B cell (primary cell): ENCODE data around the gene MYH15. TPM values are rescaled to one million over a fixed set of nuclear protein-coding genes. Genes with fewer than 3 reads are reported as not detected.

ENCODE experiments used
- ATAC-seq: fragments of 200-7000 bp; cut with Tn5 transposase; one replicate; pipeline ENCODE4 v1.10.0; 2021; ENCODE audit warnings: low read depth, mild to moderate bottlenecking, moderate number of reproducible peaks, moderate library complexity
- CTCF ChIA-PET: fragments of 350-600 bp; sonication (Branson Sonifier 250); formaldehyde crosslinking; loops from one replicate; lab custom pipeline; 2021; ENCODE audit warnings: antibody characterized with exemption, inconsistent platforms; lab: Charles Lee
- POLR2A ChIA-PET: fragments of 350-600 bp; sonication (Branson Sonifier 250); formaldehyde crosslinking; loops from one replicate; lab custom pipeline; 2021; ENCODE audit warnings: antibody characterized with exemption; lab: Charles Lee
- DNase-seq: peaks from one replicate; pipeline ENCODE4 v3.0.0; 2013
- H2AFZ ChIP-seq: 2 replicates; pipeline ENCODE4 v1.6.1; 2012; ENCODE audit warnings: mild to moderate bottlenecking, low read depth, low read length; ENCODE audit not compliant: insufficient read depth, poor library complexity, severe bottlenecking
- H3K27ac ChIP-seq, 2 donors: 1 replicate in 1 of 2; 2 replicates in 1 of 2; pipeline ENCODE4 v1.5.1; 2012 to 2013; ENCODE audit warnings: low read length in 2 of 2, mild to moderate bottlenecking in 2 of 2, moderate library complexity in 1 of 2
- H3K27me3 ChIP-seq, 4 experiments: fragments of 200-600 bp in 1 of 4; sonication (generic) in 1 of 4; replicated peaks in 1 of 4; 1 replicate in 2 of 4; 2 replicates in 2 of 4; pipeline versions ENCODE4 v1.6.1 to v1.7.0; 2013 to 2016; ENCODE audit warnings: low read length in 3 of 4, mild to moderate bottlenecking in 2 of 4, mixed read lengths in 1 of 4, moderate library complexity in 1 of 4; ENCODE audit not compliant: insufficient read depth in 4 of 4, control insufficient read depth in 3 of 4; ENCODE audit errors: control extremely low read depth in 1 of 4
- H3K36me3 ChIP-seq, 2 experiments: replicated peaks in 1 of 2; 1 replicate in 1 of 2; 2 replicates in 1 of 2; pipeline versions ENCODE4 v1.6.1 to v1.7.1; 2013; ENCODE audit warnings: low read length in 1 of 2; ENCODE audit not compliant: insufficient read depth in 2 of 2, control insufficient read depth in 1 of 2; ENCODE audit errors: control extremely low read depth in 1 of 2, extremely low read depth in 1 of 2
- H3K4me1 ChIP-seq, 2 donors: fragments of 200-600 bp in 1 of 2; sonication (generic) in 1 of 2; 1 replicate in 1 of 2; 2 replicates in 1 of 2; pipeline versions ENCODE4 v1.5.1 to v1.6.1; 2013 to 2017; ENCODE audit warnings: low read length in 2 of 2; ENCODE audit not compliant: control insufficient read depth in 2 of 2, insufficient read depth in 2 of 2
- H3K4me2 ChIP-seq: replicated peaks from 2 replicates; pipeline ENCODE3; 2012; ENCODE audit warnings: mild to moderate bottlenecking, low read depth, low read length; ENCODE audit not compliant: poor library complexity, severe bottlenecking
- H3K4me3 ChIP-seq, 5 experiments: fragments of 200-600 bp in 1 of 5; sonication (generic) in 1 of 5; 1 replicate in 3 of 5; 2 replicates in 2 of 5; pipeline versions ENCODE4 v1.5.1 to v1.7.0; 2011 to 2016; ENCODE audit warnings: low read length in 4 of 5, mild to moderate bottlenecking in 4 of 5, low read depth in 2 of 5, control low read depth in 1 of 5, moderate library complexity in 1 of 5; ENCODE audit not compliant: insufficient read depth in 1 of 5; ENCODE audit errors: control extremely low read depth in 1 of 5, extremely low read depth in 1 of 5
- H3K79me2 ChIP-seq: fragments of 200-600 bp; sonication (generic); one replicate; pipeline ENCODE4 v1.6.0; 2016; ENCODE audit warnings: low read length; ENCODE audit not compliant: control insufficient read depth, insufficient read depth
- H3K9ac ChIP-seq: fragments of 200-600 bp; sonication (generic); 2 replicates; pipeline ENCODE4 v1.6.1; 2017; ENCODE audit warnings: mild to moderate bottlenecking, low read length, moderate library complexity
- H3K9me3 ChIP-seq, 3 donors: one replicate each; pipeline versions ENCODE4 v1.6.1 to v1.7.1; 2013; ENCODE audit warnings: low read length in 2 of 3; ENCODE audit not compliant: control insufficient read depth in 2 of 3, insufficient read depth in 1 of 3; ENCODE audit errors: control extremely low read depth in 1 of 3
- H4K20me1 ChIP-seq: 2 replicates; pipeline ENCODE4 v1.6.0; 2012; ENCODE audit warnings: mild to moderate bottlenecking, low read length; ENCODE audit not compliant: insufficient read depth, control insufficient read depth, poor library complexity, severe bottlenecking
- H3K27ac Mint-ChIP-seq: one replicate; pipeline ENCODE4 v1.8.0; 2021; ENCODE audit warnings: mixed read lengths
- H3K27me3 Mint-ChIP-seq: one replicate; pipeline ENCODE4 v1.8.0; 2021; ENCODE audit warnings: mixed read lengths
- H3K4me1 Mint-ChIP-seq: one replicate; pipeline ENCODE4 v1.8.0; 2021; ENCODE audit warnings: mixed read lengths
- H3K4me3 Mint-ChIP-seq: one replicate; pipeline ENCODE4 v1.8.0; 2021; ENCODE audit warnings: mixed read lengths
- H3K9me3 Mint-ChIP-seq: one replicate; pipeline ENCODE4 v1.8.0; 2022; ENCODE audit warnings: mixed read lengths; ENCODE audit not compliant: insufficient read depth
- CTCF ChIP-seq: fragments of 200-600 bp; IDR thresholded peaks from one replicate; pipeline ENCODE4 v1.8.0; 2022; ENCODE audit warnings: antibody characterized with exemption, mild to moderate bottlenecking
- EZH2 ChIP-seq: IDR thresholded peaks from 2 replicates; pipeline ENCODE4 v1.6.1; 2012; ENCODE audit warnings: borderline replicate concordance, low read depth, mild to moderate bottlenecking, moderate library complexity, low read length; ENCODE audit not compliant: insufficient read depth, poor library complexity, severe bottlenecking
- WGBS: methylation state at CpG from one replicate; pipeline ENCODE4 v1.1.5; 2013; ENCODE audit warnings: missing lambda C conversion rate; ENCODE audit not compliant: insufficient coverage; 5-methylcytosine and 5-hydroxymethylcytosine counted together
- intact Hi-C: fragments of 100-400 bp; cut with micrococcal nuclease; formaldehyde crosslinking; loops from one replicate; pipeline ENCODE4 v1.10.0; 2022
- polyA plus RNA-seq: library from polyadenylated mRNA; depleted of rRNA; stranded (reverse); fragments of >200 nt; gene quantifications from 2 replicates; pipeline ENCODE4 v1.2.3, GENCODE V29; 2012
- total RNA-seq, 2 donors: library from RNA; stranded (reverse); fragments of 120-200 nt in 1 of 2; gene quantifications; 1 replicate in 1 of 2; 2 replicates in 1 of 2; pipeline versions ENCODE4 v1.2.3 to v1.2.4, GENCODE V29; 2013 to 2022

Gene MYH15
- total and polyA plus RNA-seq, 2 donors (not counting 1 experiment from before 2014, with no cell fraction given), result 0.06 TPM; not detected in 1

- H3K9me3 Mint-ChIP-seq, result no peaks in the 10 kb centered on the region
- no peaks in the 10 kb centered on the region for H3K27me3 Mint-ChIP-seq
- H4K20me1 ChIP-seq, result no peaks in the 10 kb centered on the region
- H3K9ac ChIP-seq, result no peak overlapping the region
- POLR2A ChIA-PET, result no interaction called here
- no peak for ATAC-seq
- no peaks in the 10 kb centered on the region for H3K4me1 Mint-ChIP-seq
- DNase-seq, result no peak
- no peak overlapping the region for H2AFZ ChIP-seq
- no peaks in the 10 kb centered on the region for H3K36me3 ChIP-seq
- H3K4me2 ChIP-seq, result no peak overlapping the region
- H3K4me3 Mint-ChIP-seq, result no peak overlapping the region
- no peak overlapping the region for H3K4me3 ChIP-seq
- H3K4me1 ChIP-seq, result no peaks in the 10 kb centered on the region
- no peaks in the 10 kb centered on the region for H3K79me2 ChIP-seq
- H3K27ac Mint-ChIP-seq, result no peak overlapping the region
- intact Hi-C loops, result no loop called here
- no peaks in the 10 kb centered on the region for H3K9me3 ChIP-seq
- H3K27ac ChIP-seq, result no peak overlapping the region
- TF ChIP-seq EZH2 (no peak), CTCF (no peak)
- WGBS, result no CpG with 5 or more reads among the region's 4 CpGs
- H3K27me3 ChIP-seq, result no peaks in the 10 kb centered on the region
- CTCF ChIA-PET, result interaction anchor here (0.8 to 2.2 kb wide), 4 partner anchors 8 to 793 kb away, joined by 3 to 7 read pairs (median 4); no protein-coding TSS in a partner anchor
Observed at GRCh38 chr3:108468577-108468976, 41.8 kb downstream of the MYH15 start.

GRCh38 chr3:108462899-108463298, 47.5 kb downstream of the MYH15 start:
- no peak overlapping the region for H3K4me3 Mint-ChIP-seq
- Histone ChIP-seq H3K4me1 (peaks cover 4% of the 10 kb centered on the region in 2 donors), H2AFZ (no peak overlapping the region), H3K36me3 (no peaks in the 10 kb centered on the region), H3K9ac (no peak overlapping the region), H3K27me3 (no peaks in the 10 kb centered on the region), H3K27ac (no peak overlapping the region), H3K4me2 (no peak overlapping the region), H3K4me3 (no peak overlapping the region), H3K79me2 (no peaks in the 10 kb centered on the region), H4K20me1 (no peaks in the 10 kb centered on the region), H3K9me3 (no peaks in the 10 kb centered on the region)
- no peaks in the 10 kb centered on the region for H3K27me3 Mint-ChIP-seq
- H3K4me1 Mint-ChIP-seq, result peaks cover 7% of the 10 kb centered on the region
- ATAC-seq, result no peak
- TF ChIP-seq EZH2 (no peak), CTCF (no peak)
- POLR2A ChIA-PET, result no interaction called here
- intact Hi-C loops, result no loop called here
- no peaks in the 10 kb centered on the region for H3K9me3 Mint-ChIP-seq
- CTCF ChIA-PET, result interaction anchor here (1.7 kb wide), 1 partner anchor 13 kb away, joined by 5 read pairs; no protein-coding TSS in a partner anchor
- DNase-seq, result no peak
- no CpG with 5 or more reads among the region's 2 CpGs for WGBS
- H3K27ac Mint-ChIP-seq, result no peak overlapping the region
